WTC11 (cell line): ENCODE data around the gene UGT1A1. TPM values are rescaled to one million over a fixed set of nuclear protein-coding genes. Genes with fewer than 3 reads are reported as not detected.

Experiments
- ATAC-seq: fragments of 200-7000 bp; cut with Tn5 transposase; 2 replicates; pipeline ENCODE4 v1.10.0; 2021; ENCODE audit warnings: mild to moderate bottlenecking, moderate library complexity
- CTCF ChIA-PET: fragments of 300-600 bp; sonication (Branson Sonifier 250); formaldehyde crosslinking; loops from one replicate; lab custom pipeline; 2021; ENCODE audit warnings: antibody characterized with exemption; lab: Charles Lee
- POLR2A ChIA-PET: fragments of 350-600 bp; sonication (Branson Sonifier 250); formaldehyde crosslinking; loops from one replicate; lab custom pipeline; 2021; ENCODE audit warnings: antibody characterized with exemption; lab: Charles Lee
- DNase-seq: peaks from one replicate; pipeline ENCODE4 v3.0.0; 2021; ENCODE audit warnings: low spot score
- H3K27ac Mint-ChIP-seq: 2 replicates; pipeline ENCODE4 v1.8.0; 2021; ENCODE audit warnings: mixed read lengths
- H3K27me3 Mint-ChIP-seq: 2 replicates; pipeline ENCODE4 v1.8.0; 2021; ENCODE audit warnings: low read depth, mild to moderate bottlenecking, moderate library complexity, mixed read lengths
- H3K36me3 Mint-ChIP-seq: 2 replicates; pipeline ENCODE4 v1.8.0; 2021; ENCODE audit warnings: mixed read lengths
- H3K4me1 Mint-ChIP-seq: 2 replicates; pipeline ENCODE4 v1.8.0; 2022; ENCODE audit warnings: mixed read lengths
- H3K4me3 Mint-ChIP-seq: 2 replicates; pipeline ENCODE4 v1.8.0; 2021; ENCODE audit warnings: mild to moderate bottlenecking, moderate library complexity, mixed read lengths
- H3K9me3 Mint-ChIP-seq: 2 replicates; pipeline ENCODE4 v1.8.0; 2021; ENCODE audit warnings: mixed read lengths
- CREB1 ChIP-seq: sonication (generic); formaldehyde crosslinking; IDR thresholded peaks from 2 replicates; pipeline ENCODE4 v1.8.0; 2023; ENCODE audit warnings: mild to moderate bottlenecking, missing genetic modification reagents
- CREM ChIP-seq: sonication (generic); formaldehyde crosslinking; IDR thresholded peaks from 2 replicates; pipeline ENCODE4 v1.8.1; 2022; ENCODE audit warnings: mild to moderate bottlenecking, missing genetic modification reagents, moderate library complexity
- E2F1 ChIP-seq: sonication (generic); formaldehyde crosslinking; IDR thresholded peaks from 2 replicates; pipeline ENCODE4 v1.8.0; 2022; ENCODE audit warnings: mild to moderate bottlenecking, missing genetic modification reagents
- ERG ChIP-seq: fragments of 250-450 bp; sonication (Bioruptor Pico); IDR thresholded peaks from 2 replicates; pipeline ENCODE4 v1.8.0; 2021; ENCODE audit warnings: mild to moderate bottlenecking
- ESRRA ChIP-seq: sonication (generic); formaldehyde crosslinking; IDR thresholded peaks from 2 replicates; pipeline ENCODE4 v1.8.1; 2022; ENCODE audit warnings: mild to moderate bottlenecking, missing genetic modification reagents, borderline replicate concordance
- FOXJ3 ChIP-seq: sonication (generic); formaldehyde crosslinking; IDR thresholded peaks from 2 replicates; pipeline ENCODE4 v1.9.0; 2021; ENCODE audit warnings: missing genetic modification reagents, mild to moderate bottlenecking, borderline replicate concordance
- FOXK1 ChIP-seq: sonication (generic); formaldehyde crosslinking; IDR thresholded peaks from 2 replicates; pipeline ENCODE4 v1.8.0; 2022; ENCODE audit warnings: mild to moderate bottlenecking, moderate library complexity, missing genetic modification reagents
- IRF1 ChIP-seq: sonication (generic); formaldehyde crosslinking; IDR thresholded peaks from 2 replicates; pipeline ENCODE4 v1.8.0; 2023; ENCODE audit warnings: missing genetic modification reagents
- JUN ChIP-seq: sonication (generic); formaldehyde crosslinking; IDR thresholded peaks from 2 replicates; pipeline ENCODE4 v1.8.0; 2023; ENCODE audit warnings: mild to moderate bottlenecking, missing genetic modification reagents
- MAX ChIP-seq: sonication (generic); formaldehyde crosslinking; IDR thresholded peaks from 2 replicates; pipeline ENCODE4 v1.8.0; 2022; ENCODE audit warnings: mild to moderate bottlenecking, missing genetic modification reagents
- NFYB ChIP-seq: sonication (generic); formaldehyde crosslinking; conservative IDR thresholded peaks from 2 replicates; pipeline ENCODE4 v1.8.0; 2022; ENCODE audit warnings: low read depth, missing genetic modification reagents
- RORB ChIP-seq: fragments of 250-450 bp; sonication (Bioruptor Pico); IDR thresholded peaks from 2 replicates; pipeline ENCODE4 v1.9.0; 2021; ENCODE audit warnings: mild to moderate bottlenecking
- SMAD3 ChIP-seq: sonication (generic); formaldehyde crosslinking; IDR thresholded peaks from 2 replicates; pipeline ENCODE4 v1.8.0; 2022; ENCODE audit warnings: missing genetic modification reagents, mild to moderate bottlenecking, borderline replicate concordance
- SMAD4 ChIP-seq: sonication (generic); formaldehyde crosslinking; IDR thresholded peaks from 2 replicates; pipeline ENCODE4 v1.8.0; 2022; ENCODE audit warnings: mild to moderate bottlenecking, missing genetic modification reagents
- SP1 ChIP-seq: sonication (generic); formaldehyde crosslinking; conservative IDR thresholded peaks from 2 replicates; pipeline ENCODE4 v1.8.1; 2022; ENCODE audit warnings: missing genetic modification reagents
- TEAD4 ChIP-seq: sonication (generic); formaldehyde crosslinking; IDR thresholded peaks from 2 replicates; pipeline ENCODE4 v1.8.0; 2022; ENCODE audit warnings: mild to moderate bottlenecking, missing genetic modification reagents
- ZNF219 ChIP-seq: sonication (generic); formaldehyde crosslinking; IDR thresholded peaks from 2 replicates; pipeline ENCODE4 v1.8.0; 2023; ENCODE audit warnings: missing genetic modification reagents, mild to moderate bottlenecking, borderline replicate concordance
- ZNF416 ChIP-seq: fragments of 250-450 bp; sonication (Bioruptor Pico); IDR thresholded peaks from 2 replicates; pipeline ENCODE4 v1.9.0; 2021; ENCODE audit warnings: mild to moderate bottlenecking, inconsistent platforms
- total RNA-seq: library from RNA; stranded (reverse); gene quantifications from 3 replicates; pipeline ENCODE4 v1.2.3, GENCODE V29; 2021
- TF ChIP-seq, protein P1 (sequence below): sonication (generic); formaldehyde crosslinking; IDR thresholded peaks from 2 replicates; pipeline ENCODE4 v1.8.1; 2022; ENCODE audit warnings: mild to moderate bottlenecking, missing genetic modification reagents, moderate library complexity, borderline replicate concordance
- TF ChIP-seq, protein P2 (sequence below): sonication (generic); formaldehyde crosslinking; IDR thresholded peaks from 2 replicates; pipeline ENCODE4 v1.8.1; 2023; ENCODE audit warnings: mild to moderate bottlenecking, missing genetic modification reagents, moderate library complexity
- TF ChIP-seq, protein P3 (sequence below): fragments of 250-450 bp; sonication (Bioruptor Pico); IDR thresholded peaks from 2 replicates; pipeline ENCODE4 v1.9.0; 2021; ENCODE audit warnings: mild to moderate bottlenecking, borderline replicate concordance
- TF ChIP-seq, protein P4 (sequence below): sonication (generic); formaldehyde crosslinking; IDR thresholded peaks from 2 replicates; pipeline ENCODE4 v1.8.1; 2023; ENCODE audit warnings: mild to moderate bottlenecking, missing genetic modification reagents, moderate library complexity

The UGT1A1 gene
- total RNA-seq, 1 experiment from 2014 or later = not detected

GRCh38 chr2:233801357-233802131 is 41.5 kb downstream of the UGT1A1 start (continued):
- TF ChIP-seq, protein P1, sequence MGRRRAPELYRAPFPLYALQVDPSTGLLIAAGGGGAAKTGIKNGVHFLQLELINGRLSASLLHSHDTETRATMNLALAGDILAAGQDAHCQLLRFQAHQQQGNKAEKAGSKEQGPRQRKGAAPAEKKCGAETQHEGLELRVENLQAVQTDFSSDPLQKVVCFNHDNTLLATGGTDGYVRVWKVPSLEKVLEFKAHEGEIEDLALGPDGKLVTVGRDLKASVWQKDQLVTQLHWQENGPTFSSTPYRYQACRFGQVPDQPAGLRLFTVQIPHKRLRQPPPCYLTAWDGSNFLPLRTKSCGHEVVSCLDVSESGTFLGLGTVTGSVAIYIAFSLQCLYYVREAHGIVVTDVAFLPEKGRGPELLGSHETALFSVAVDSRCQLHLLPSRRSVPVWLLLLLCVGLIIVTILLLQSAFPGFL (CRISPR knock-in tag) = no peak
- TF ChIP-seq NFYB (CRISPR knock-in tag) = no peak
- no peak for TF ChIP-seq SP1 (CRISPR knock-in tag)
- TF ChIP-seq, all 79 proteins: peak for 0

DNA sequence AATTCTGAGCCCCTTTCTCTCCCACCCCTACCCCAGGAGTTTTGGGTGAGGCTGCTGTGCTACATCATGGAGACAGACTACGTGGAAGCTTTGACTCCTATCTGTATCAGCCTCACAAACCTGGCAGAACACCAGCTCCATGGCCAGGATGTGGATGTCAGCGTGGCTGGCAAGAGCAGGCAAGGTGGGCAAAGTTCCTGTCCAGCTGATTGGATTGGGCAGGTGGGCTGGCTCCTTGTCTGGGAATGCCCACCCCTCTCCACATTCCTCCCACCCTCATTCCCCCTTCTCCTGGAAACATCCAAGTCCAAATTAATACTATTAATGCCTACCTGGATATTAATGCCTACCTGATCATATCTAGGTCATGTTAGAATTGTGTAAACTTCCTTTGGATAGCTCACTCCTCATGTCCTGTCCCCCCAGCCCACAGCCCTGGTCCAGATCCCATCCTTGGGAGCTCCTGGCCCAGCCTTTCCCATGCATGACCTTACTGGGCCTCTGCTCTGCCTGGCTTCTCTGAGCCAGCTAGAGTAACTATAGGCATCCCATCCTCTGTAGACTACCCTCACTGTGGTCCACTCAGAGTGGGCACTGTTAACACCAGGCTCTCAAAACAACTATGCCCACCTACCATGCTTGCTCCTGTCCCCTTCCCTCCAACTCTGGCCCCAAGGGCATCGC is 42.2 kb downstream of the UGT1A1 start:
- CTCF ChIA-PET = interaction anchor here (0.6 kb wide), 1 partner anchor 495 kb away, joined by 3 read pairs; no protein-coding TSS in a partner anchor
- POLR2A ChIA-PET = no interaction called here
- DNase-seq (no peak), ATAC-seq (no peak)
- Mint-ChIP-seq H3K27me3 (no peaks in the 10 kb centered on the region; the same call in 1 of the 2 replicates), H3K9me3 (peaks cover 13% of the 10 kb centered on the region), H3K4me3 (no peak overlapping the region), H3K36me3 (no peaks in the 10 kb centered on the region), H3K4me1 (no peaks in the 10 kb centered on the region), H3K27ac (no peak overlapping the region)
- TF ChIP-seq TEAD4 (no peak), CREB1 (CRISPR knock-in tag) (no peak), ZNF219 (no peak), MAX (CRISPR knock-in tag) (no peak), ZNF416 (CRISPR knock-in tag) (no peak), ERG (no peak), RORB (CRISPR knock-in tag) (no peak), CREM (no peak), FOXJ3 (CRISPR knock-in tag) (no peak), SMAD4 (CRISPR knock-in tag) (no peak), IRF1 (CRISPR knock-in tag) (no peak), SMAD3 (no peak), E2F1 (no peak), FOXK1 (CRISPR knock-in tag) (no peak), JUN (CRISPR knock-in tag) (no peak), ESRRA (CRISPR knock-in tag) (no peak)
- TF ChIP-seq, protein P2, sequence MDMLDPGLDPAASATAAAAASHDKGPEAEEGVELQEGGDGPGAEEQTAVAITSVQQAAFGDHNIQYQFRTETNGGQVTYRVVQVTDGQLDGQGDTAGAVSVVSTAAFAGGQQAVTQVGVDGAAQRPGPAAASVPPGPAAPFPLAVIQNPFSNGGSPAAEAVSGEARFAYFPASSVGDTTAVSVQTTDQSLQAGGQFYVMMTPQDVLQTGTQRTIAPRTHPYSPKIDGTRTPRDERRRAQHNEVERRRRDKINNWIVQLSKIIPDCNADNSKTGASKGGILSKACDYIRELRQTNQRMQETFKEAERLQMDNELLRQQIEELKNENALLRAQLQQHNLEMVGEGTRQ (CRISPR knock-in tag) = no peak
- TF ChIP-seq, protein P1 (CRISPR knock-in tag) = no peak
- TF ChIP-seq, protein P3, sequence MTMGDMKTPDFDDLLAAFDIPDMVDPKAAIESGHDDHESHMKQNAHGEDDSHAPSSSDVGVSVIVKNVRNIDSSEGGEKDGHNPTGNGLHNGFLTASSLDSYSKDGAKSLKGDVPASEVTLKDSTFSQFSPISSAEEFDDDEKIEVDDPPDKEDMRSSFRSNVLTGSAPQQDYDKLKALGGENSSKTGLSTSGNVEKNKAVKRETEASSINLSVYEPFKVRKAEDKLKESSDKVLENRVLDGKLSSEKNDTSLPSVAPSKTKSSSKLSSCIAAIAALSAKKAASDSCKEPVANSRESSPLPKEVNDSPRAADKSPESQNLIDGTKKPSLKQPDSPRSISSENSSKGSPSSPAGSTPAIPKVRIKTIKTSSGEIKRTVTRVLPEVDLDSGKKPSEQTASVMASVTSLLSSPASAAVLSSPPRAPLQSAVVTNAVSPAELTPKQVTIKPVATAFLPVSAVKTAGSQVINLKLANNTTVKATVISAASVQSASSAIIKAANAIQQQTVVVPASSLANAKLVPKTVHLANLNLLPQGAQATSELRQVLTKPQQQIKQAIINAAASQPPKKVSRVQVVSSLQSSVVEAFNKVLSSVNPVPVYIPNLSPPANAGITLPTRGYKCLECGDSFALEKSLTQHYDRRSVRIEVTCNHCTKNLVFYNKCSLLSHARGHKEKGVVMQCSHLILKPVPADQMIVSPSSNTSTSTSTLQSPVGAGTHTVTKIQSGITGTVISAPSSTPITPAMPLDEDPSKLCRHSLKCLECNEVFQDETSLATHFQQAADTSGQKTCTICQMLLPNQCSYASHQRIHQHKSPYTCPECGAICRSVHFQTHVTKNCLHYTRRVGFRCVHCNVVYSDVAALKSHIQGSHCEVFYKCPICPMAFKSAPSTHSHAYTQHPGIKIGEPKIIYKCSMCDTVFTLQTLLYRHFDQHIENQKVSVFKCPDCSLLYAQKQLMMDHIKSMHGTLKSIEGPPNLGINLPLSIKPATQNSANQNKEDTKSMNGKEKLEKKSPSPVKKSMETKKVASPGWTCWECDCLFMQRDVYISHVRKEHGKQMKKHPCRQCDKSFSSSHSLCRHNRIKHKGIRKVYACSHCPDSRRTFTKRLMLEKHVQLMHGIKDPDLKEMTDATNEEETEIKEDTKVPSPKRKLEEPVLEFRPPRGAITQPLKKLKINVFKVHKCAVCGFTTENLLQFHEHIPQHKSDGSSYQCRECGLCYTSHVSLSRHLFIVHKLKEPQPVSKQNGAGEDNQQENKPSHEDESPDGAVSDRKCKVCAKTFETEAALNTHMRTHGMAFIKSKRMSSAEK (CRISPR knock-in tag) = no peak
- TF ChIP-seq, protein P4, sequence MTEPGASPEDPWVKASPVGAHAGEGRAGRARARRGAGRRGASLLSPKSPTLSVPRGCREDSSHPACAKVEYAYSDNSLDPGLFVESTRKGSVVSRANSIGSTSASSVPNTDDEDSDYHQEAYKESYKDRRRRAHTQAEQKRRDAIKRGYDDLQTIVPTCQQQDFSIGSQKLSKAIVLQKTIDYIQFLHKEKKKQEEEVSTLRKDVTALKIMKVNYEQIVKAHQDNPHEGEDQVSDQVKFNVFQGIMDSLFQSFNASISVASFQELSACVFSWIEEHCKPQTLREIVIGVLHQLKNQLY = no peak
